HEK293 (cell line): ENCODE data around the gene CHSY1.

Source experiments
- CTCF ChIA-PET: fragments of 350-600 bp; formaldehyde crosslinking; extraction: SDS; loops from one replicate; lab custom pipeline; 2021; ENCODE audit warnings: antibody characterized with exemption; lab: Yijun Ruan, JAX
- POLR2A ChIA-PET: fragments of 300-600 bp; formaldehyde crosslinking; extraction: SDS; loops from one replicate; lab custom pipeline; 2020; ENCODE audit warnings: antibody characterized with exemption, inconsistent platforms; lab: Yijun Ruan, JAX
- H3K27ac ChIP-seq: fragments of 200-500 bp; sonication (Bioruptor generic); 2 replicates; pipeline ENCODE4 v1.5.1; 2014; ENCODE audit warnings: low read depth, low read length, control low read depth, inconsistent platforms; ENCODE audit errors: extremely low read depth
- H3K36me3 ChIP-seq, 2 experiments: fragments of 200-500 bp in 1 of 2; sonication (Bioruptor generic) in 1 of 2; 1 replicate in 1 of 2; 2 replicates in 1 of 2; pipeline ENCODE4 v1.5.1; 2014 to 2017; ENCODE audit warnings: inconsistent platforms in 2 of 2, low read length in 2 of 2; ENCODE audit not compliant: control insufficient read depth in 2 of 2, insufficient read depth in 1 of 2
- H3K4me1 ChIP-seq: fragments of 200-500 bp; sonication (Bioruptor generic); 2 replicates; pipeline ENCODE4 v1.5.1; 2014; ENCODE audit warnings: mild to moderate bottlenecking, low read length, inconsistent platforms; ENCODE audit not compliant: control insufficient read depth, insufficient read depth
- H3K4me3 ChIP-seq: 2 replicates; pipeline ENCODE4 v1.5.1; 2011; ENCODE audit warnings: low read depth, mild to moderate bottlenecking, control low read depth, low read length, moderate library complexity
- H3K9me3 ChIP-seq: fragments of 200-500 bp; sonication (Bioruptor generic); 2 replicates; pipeline ENCODE4 v1.5.1; 2014; ENCODE audit warnings: low read depth, low read length, inconsistent platforms; ENCODE audit not compliant: control insufficient read depth, insufficient read depth
- PRDM1 ChIP-seq: fragments of 450-650 bp; formaldehyde crosslinking; IDR thresholded peaks from 2 replicates; pipeline ENCODE4; 2016; ENCODE audit warnings: missing biosample characterization, missing genetic modification characterization
- RBAK ChIP-seq: fragments of 450-650 bp; formaldehyde crosslinking; IDR thresholded peaks from 2 replicates; pipeline ENCODE4 v1.5.1; 2016; ENCODE audit warnings: missing biosample characterization, missing genetic modification characterization
- SETDB1 ChIP-seq: IDR thresholded peaks from one replicate; pipeline ENCODE4 v1.6.1; 2017; ENCODE audit warnings: mild to moderate bottlenecking, low read length, moderate library complexity, mixed read lengths; ENCODE audit not compliant: insufficient read length
- ZFP3 ChIP-seq: fragments of 450-650 bp; formaldehyde crosslinking; IDR thresholded peaks from 2 replicates; pipeline ENCODE4 v1.5.1; 2016; ENCODE audit warnings: low read depth, missing biosample characterization, missing genetic modification characterization
- ZNF132 ChIP-seq: fragments of 450-650 bp; formaldehyde crosslinking; IDR thresholded peaks from 2 replicates; pipeline ENCODE4 v1.5.1; 2017; ENCODE audit warnings: missing biosample characterization, missing genetic modification characterization, borderline replicate concordance
- ZNF133 ChIP-seq: fragments of 450-650 bp; formaldehyde crosslinking; IDR thresholded peaks from 2 replicates; pipeline ENCODE4 v1.5.1; 2016; ENCODE audit warnings: missing biosample characterization, missing genetic modification characterization
- ZNF148 ChIP-seq: fragments of 450-650 bp; formaldehyde crosslinking; IDR thresholded peaks from 2 replicates; pipeline ENCODE4 v1.5.0; 2017; ENCODE audit warnings: missing biosample characterization, missing genetic modification characterization, borderline replicate concordance
- ZNF174 ChIP-seq: fragments of 450-650 bp; formaldehyde crosslinking; IDR thresholded peaks from 2 replicates; pipeline ENCODE4 v1.5.0; 2017; ENCODE audit warnings: missing biosample characterization, mild to moderate bottlenecking, missing genetic modification characterization
- ZNF2 ChIP-seq: fragments of 450-650 bp; formaldehyde crosslinking; IDR thresholded peaks from 2 replicates; pipeline ENCODE4 v1.5.1; 2016; ENCODE audit warnings: missing biosample characterization, missing genetic modification characterization
- ZNF223 ChIP-seq: fragments of 450-650 bp; formaldehyde crosslinking; IDR thresholded peaks from 2 replicates; pipeline ENCODE4 v1.5.1; 2016; ENCODE audit warnings: missing biosample characterization, missing genetic modification characterization
- ZNF292 ChIP-seq: fragments of 450-650 bp; formaldehyde crosslinking; IDR thresholded peaks from 2 replicates; pipeline ENCODE4 v1.5.1; 2016; ENCODE audit warnings: low read depth, missing biosample characterization, missing genetic modification characterization, borderline replicate concordance
- ZNF311 ChIP-seq: fragments of 450-650 bp; formaldehyde crosslinking; IDR thresholded peaks from 2 replicates; pipeline ENCODE4 v1.5.1; 2017; ENCODE audit warnings: missing biosample characterization, missing genetic modification characterization, borderline replicate concordance
- ZNF335 ChIP-seq: fragments of 450-650 bp; formaldehyde crosslinking; conservative IDR thresholded peaks from 2 replicates; pipeline ENCODE4 v1.5.1; 2016; ENCODE audit warnings: missing biosample characterization, missing genetic modification characterization
- ZNF366 ChIP-seq: fragments of 450-650 bp; formaldehyde crosslinking; conservative IDR thresholded peaks from 2 replicates; pipeline ENCODE4 v1.5.1; 2016; ENCODE audit warnings: missing biosample characterization, missing genetic modification characterization
- ZNF391 ChIP-seq: fragments of 450-650 bp; formaldehyde crosslinking; IDR thresholded peaks from 2 replicates; pipeline ENCODE4 v1.5.1; 2016; ENCODE audit warnings: low read depth, missing biosample characterization, missing genetic modification characterization, borderline replicate concordance
- ZNF510 ChIP-seq: fragments of 450-650 bp; formaldehyde crosslinking; IDR thresholded peaks from 2 replicates; pipeline ENCODE4 v1.5.1; 2018; ENCODE audit warnings: mild to moderate bottlenecking, missing genetic modification characterization, missing biosample characterization; ENCODE audit not compliant: insufficient replicate concordance
- ZNF549 ChIP-seq: fragments of 450-650 bp; IDR thresholded peaks from 2 replicates; pipeline ENCODE4 v1.5.1; 2018; ENCODE audit warnings: missing biosample characterization, missing genetic modification characterization, mild to moderate bottlenecking, inconsistent platforms, moderate library complexity
- ZNF571 ChIP-seq: fragments of 450-650 bp; formaldehyde crosslinking; IDR thresholded peaks from 2 replicates; pipeline ENCODE4 v1.5.0; 2017; ENCODE audit warnings: missing biosample characterization, missing genetic modification characterization
- ZNF629 ChIP-seq: fragments of 450-650 bp; formaldehyde crosslinking; IDR thresholded peaks from 2 replicates; pipeline ENCODE4 v1.5.1; 2017; ENCODE audit warnings: missing biosample characterization, missing genetic modification characterization
- ZNF76 ChIP-seq: fragments of 450-650 bp; formaldehyde crosslinking; IDR thresholded peaks from 2 replicates; pipeline ENCODE4; 2016; ENCODE audit warnings: low read depth, missing biosample characterization, missing genetic modification characterization, borderline replicate concordance
- ZNF791 ChIP-seq: fragments of 450-650 bp; formaldehyde crosslinking; IDR thresholded peaks from 2 replicates; pipeline ENCODE4 v1.5.1; 2016; ENCODE audit warnings: missing biosample characterization, missing genetic modification characterization
- ZSCAN30 ChIP-seq: fragments of 450-650 bp; IDR thresholded peaks from 2 replicates; pipeline ENCODE4 v1.5.1; 2018; ENCODE audit warnings: missing biosample characterization, mild to moderate bottlenecking, missing genetic modification characterization, moderate library complexity
- TF ChIP-seq, protein P1 (sequence below): fragments of 450-650 bp; formaldehyde crosslinking; IDR thresholded peaks from 2 replicates; pipeline ENCODE4 v1.5.1; 2016; ENCODE audit warnings: missing biosample characterization, missing genetic modification characterization
- TF ChIP-seq, protein P2 (sequence below): fragments of 450-650 bp; formaldehyde crosslinking; IDR thresholded peaks from 2 replicates; pipeline ENCODE4 v1.5.1; 2016; ENCODE audit warnings: missing biosample characterization, missing genetic modification characterization
- TF ChIP-seq, protein P3 (sequence below): fragments of 450-650 bp; IDR thresholded peaks from 2 replicates; pipeline ENCODE4 v1.5.1; 2018; ENCODE audit warnings: missing biosample characterization, mild to moderate bottlenecking, missing genetic modification characterization

The CHSY1 gene

GRCh38 chr15:101255615-101256241, 3.9 kb upstream of the CHSY1 start (continued):
- TF ChIP-seq ZNF629 (tag by site-specific recombination) (no peak), ZNF76 (tag by site-specific recombination) (no peak), ZNF335 (tag by site-specific recombination) (peak; percentile 20; the same call in 1 of the 2 replicates), ZNF223 (tag by site-specific recombination) (no peak)
- TF ChIP-seq, all 188 proteins: peak for 7

DNA sequence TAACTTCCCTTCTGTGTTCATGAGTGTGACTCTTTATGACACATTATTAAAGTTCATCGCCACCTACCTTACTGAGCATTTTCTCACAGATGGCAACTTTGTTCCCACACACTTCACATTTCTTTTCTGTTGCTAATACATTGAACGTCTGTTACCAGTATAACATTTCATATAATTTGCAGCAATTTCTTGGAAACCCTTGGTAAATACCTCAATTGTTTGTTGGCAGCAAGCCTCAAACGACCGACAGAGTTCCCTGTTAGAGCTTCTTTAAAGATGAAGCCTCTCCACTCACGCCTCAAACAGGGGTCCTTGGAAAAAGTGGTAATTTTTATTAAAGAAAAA, 3.2 kb upstream of the CHSY1 start:
- H3K4me1 ChIP-seq: peaks cover 6% of the 10 kb centered on the region; the same call in 1 of the 2 replicates
- ChIA-PET CTCF (interaction anchor here (0.5 to 12.5 kb wide), 5 partner anchors 165 to 504 kb away, joined by 3 to 223 read pairs (median 5); no protein-coding TSS in a partner anchor), POLR2A (interaction anchor here (0.6 kb wide), 1 partner anchor 13 kb away, joined by 3 read pairs; no protein-coding TSS in a partner anchor)
- TF ChIP-seq ZNF366: no peak
- TF ChIP-seq ZNF174 (tag by site-specific recombination): no peak
- no peak for TF ChIP-seq ZFP3
- no peak for TF ChIP-seq ZNF311
- TF ChIP-seq SETDB1: no peak
- TF ChIP-seq ZNF133 (tag by site-specific recombination): no peak
- TF ChIP-seq ZNF510 (tag by site-specific recombination): no peak
- TF ChIP-seq ZNF132 (tag by site-specific recombination): no peak
- TF ChIP-seq, protein P1, sequence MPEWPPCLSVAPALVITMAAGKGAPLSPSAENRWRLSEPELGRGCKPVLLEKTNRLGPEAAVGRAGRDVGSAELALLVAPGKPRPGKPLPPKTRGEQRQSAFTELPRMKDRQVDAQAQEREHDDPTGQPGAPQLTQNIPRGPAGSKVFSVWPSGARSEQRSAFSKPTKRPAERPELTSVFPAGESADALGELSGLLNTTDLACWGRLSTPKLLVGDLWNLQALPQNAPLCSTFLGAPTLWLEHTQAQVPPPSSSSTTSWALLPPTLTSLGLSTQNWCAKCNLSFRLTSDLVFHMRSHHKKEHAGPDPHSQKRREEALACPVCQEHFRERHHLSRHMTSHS (tag by site-specific recombination): no peak
- TF ChIP-seq ZSCAN30: no peak
- TF ChIP-seq ZNF148 (tag by site-specific recombination): no peak
- no peak for TF ChIP-seq ZNF791 (tag by site-specific recombination)
- no peak for TF ChIP-seq ZNF76 (tag by site-specific recombination)
- TF ChIP-seq ZNF391 (tag by site-specific recombination): no peak
- H3K4me3 ChIP-seq: no peak overlapping the region
- H3K36me3 ChIP-seq: no peaks in the 10 kb centered on the region
- H3K9me3 ChIP-seq: no peaks in the 10 kb centered on the region
- no peak overlapping the region for H3K27ac ChIP-seq

DNA sequence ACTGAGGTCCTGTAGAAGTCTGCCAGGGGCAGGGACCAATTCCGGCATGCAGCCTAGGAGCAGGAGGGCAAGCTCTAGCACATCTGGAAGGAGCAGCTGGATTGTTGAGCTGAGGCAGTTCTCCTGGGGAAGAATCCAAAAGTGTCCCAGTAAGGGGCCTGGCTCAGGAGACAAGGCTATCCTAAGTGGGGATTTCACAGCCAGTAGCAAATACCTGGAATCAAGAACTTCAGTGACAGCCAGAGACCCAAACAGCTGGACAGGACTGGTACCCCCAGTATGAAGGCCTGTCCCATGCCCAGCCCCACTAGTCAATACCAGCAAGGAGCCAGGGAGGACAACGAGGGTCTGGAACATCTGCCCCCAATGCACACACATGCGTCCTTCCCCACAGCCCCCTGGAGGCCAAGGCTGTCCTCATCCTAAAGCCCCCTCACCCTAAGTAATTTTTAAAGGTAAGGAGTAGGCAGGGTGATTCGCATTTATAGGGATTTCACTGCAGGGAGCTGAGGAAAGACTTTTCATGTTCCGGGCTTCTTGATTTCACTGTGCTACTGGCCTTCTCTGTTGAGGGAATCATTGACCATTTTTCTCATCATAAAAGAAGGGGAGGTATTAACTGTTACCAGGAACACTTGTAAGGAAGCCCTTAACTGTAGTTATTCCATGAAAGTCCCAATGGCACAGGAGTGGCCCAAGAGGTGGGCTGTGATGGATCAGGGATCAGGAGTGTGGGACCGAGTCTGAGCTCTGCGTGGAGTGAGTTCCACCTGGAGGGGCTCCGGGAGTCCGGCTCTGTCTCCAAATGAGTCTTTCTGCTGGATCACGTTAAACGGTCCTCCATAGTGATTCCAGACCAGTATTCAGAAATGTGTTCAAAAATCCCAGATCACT, 2.6 kb upstream of the CHSY1 start:
- CTCF ChIA-PET: interaction anchor here (0.5 to 12.5 kb wide), 5 partner anchors 9 to 503 kb away, joined by 3 to 223 read pairs (median 5); no protein-coding TSS in a partner anchor
- peaks cover 10% of the 10 kb centered on the region; the same call in 1 of the 2 replicates for H3K4me1 ChIP-seq
- H3K27ac ChIP-seq: no peak overlapping the region
- POLR2A ChIA-PET: interaction anchor here (0.6 kb wide), 1 partner anchor 13 kb away, joined by 3 read pairs; no protein-coding TSS in a partner anchor
- H3K4me3 ChIP-seq: no peak overlapping the region
- H3K36me3 ChIP-seq: no peaks in the 10 kb centered on the region
- H3K9me3 ChIP-seq: no peaks in the 10 kb centered on the region
- no peak for TF ChIP-seq ZNF391 (tag by site-specific recombination)
- TF ChIP-seq ZNF292 (tag by site-specific recombination): no peak
- no peak for TF ChIP-seq ZNF2
- no peak for TF ChIP-seq ZNF510 (tag by site-specific recombination)
- no peak for TF ChIP-seq ZNF571 (tag by site-specific recombination)
- TF ChIP-seq, protein P2, sequence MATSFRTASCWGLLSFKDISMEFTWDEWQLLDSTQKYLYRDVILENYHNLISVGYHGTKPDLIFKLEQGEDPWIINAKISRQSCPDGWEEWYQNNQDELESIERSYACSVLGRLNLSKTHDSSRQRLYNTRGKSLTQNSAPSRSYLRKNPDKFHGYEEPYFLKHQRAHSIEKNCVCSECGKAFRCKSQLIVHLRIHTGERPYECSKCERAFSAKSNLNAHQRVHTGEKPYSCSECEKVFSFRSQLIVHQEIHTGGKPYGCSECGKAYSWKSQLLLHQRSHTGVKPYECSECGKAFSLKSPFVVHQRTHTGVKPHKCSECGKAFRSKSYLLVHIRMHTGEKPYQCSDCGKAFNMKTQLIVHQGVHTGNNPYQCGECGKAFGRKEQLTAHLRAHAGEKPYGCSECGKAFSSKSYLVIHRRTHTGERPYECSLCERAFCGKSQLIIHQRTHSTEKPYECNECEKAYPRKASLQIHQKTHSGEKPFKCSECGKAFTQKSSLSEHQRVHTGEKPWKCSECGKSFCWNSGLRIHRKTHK (tag by site-specific recombination): no peak
- no peak for TF ChIP-seq RBAK (tag by site-specific recombination)
- no peak for TF ChIP-seq ZNF549 (tag by site-specific recombination)
- TF ChIP-seq, protein P3, sequence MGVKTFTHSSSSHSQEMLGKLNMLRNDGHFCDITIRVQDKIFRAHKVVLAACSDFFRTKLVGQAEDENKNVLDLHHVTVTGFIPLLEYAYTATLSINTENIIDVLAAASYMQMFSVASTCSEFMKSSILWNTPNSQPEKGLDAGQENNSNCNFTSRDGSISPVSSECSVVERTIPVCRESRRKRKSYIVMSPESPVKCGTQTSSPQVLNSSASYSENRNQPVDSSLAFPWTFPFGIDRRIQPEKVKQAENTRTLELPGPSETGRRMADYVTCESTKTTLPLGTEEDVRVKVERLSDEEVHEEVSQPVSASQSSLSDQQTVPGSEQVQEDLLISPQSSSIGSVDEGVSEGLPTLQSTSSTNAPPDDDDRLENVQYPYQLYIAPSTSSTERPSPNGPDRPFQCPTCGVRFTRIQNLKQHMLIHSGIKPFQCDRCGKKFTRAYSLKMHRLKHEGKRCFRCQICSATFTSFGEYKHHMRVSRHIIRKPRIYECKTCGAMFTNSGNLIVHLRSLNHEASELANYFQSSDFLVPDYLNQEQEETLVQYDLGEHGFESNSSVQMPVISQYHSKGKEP: no peak
- TF ChIP-seq PRDM1 (tag by site-specific recombination): no peak
